ENCODE data around the gene TREML4.

TREML4 gene

GRCh38 chr6:41184761-41185160 lies 43.4 kb upstream of the TREML4 start:
- TF ChIP-seq POLR2AphosphoS5 (IDR thresholded peaks at IDR 0.05; ENCODE audit: low read depth, low read length): no peak
- no peak for TF ChIP-seq REST (IDR thresholded peaks at IDR 0.05; ENCODE audit: insufficient read depth in 1 of 2, low read depth in 2 of 2, low read length in 2 of 2)
- no peak for TF ChIP-seq FOXP2 (optimal IDR thresholded peaks at IDR 0.05; ENCODE audit: borderline replicate concordance, extremely low read depth, extremely low read length, insufficient read depth)
- TF ChIP-seq SIN3A (IDR thresholded peaks at IDR 0.05; ENCODE audit: borderline replicate concordance, insufficient read depth, low read length): no peak
- TF ChIP-seq TAF1 (IDR thresholded peaks at IDR 0.05; ENCODE audit: borderline replicate concordance, insufficient read depth, low read length): no peak

GRCh38 chr6:41186031-41186562 lies 42.1 kb upstream of the TREML4 start:
- TF ChIP-seq TAF1 (IDR thresholded peaks at IDR 0.05; ENCODE audit: borderline replicate concordance, insufficient read depth, low read length) (no peak), POLR2AphosphoS5 (IDR thresholded peaks at IDR 0.05; ENCODE audit: low read depth, low read length) (no peak), SIN3A (IDR thresholded peaks at IDR 0.05; ENCODE audit: borderline replicate concordance, insufficient read depth, low read length) (no peak), REST (IDR thresholded peaks at IDR 0.05; ENCODE audit: insufficient read depth in 1 of 2, low read depth in 2 of 2, low read length in 2 of 2) (no peak), FOXP2 (optimal IDR thresholded peaks at IDR 0.05; ENCODE audit: borderline replicate concordance, extremely low read depth, extremely low read length, insufficient read depth) (no peak)

- TF ChIP-seq TAF1 (IDR thresholded peaks at IDR 0.05; ENCODE audit: borderline replicate concordance, insufficient read depth, low read length) (no peak), FOXP2 (optimal IDR thresholded peaks at IDR 0.05; ENCODE audit: borderline replicate concordance, extremely low read depth, extremely low read length, insufficient read depth) (no peak), SIN3A (IDR thresholded peaks at IDR 0.05; ENCODE audit: borderline replicate concordance, insufficient read depth, low read length) (no peak), POLR2AphosphoS5 (IDR thresholded peaks at IDR 0.05; ENCODE audit: low read depth, low read length) (no peak), REST (IDR thresholded peaks at IDR 0.05; ENCODE audit: insufficient read depth in 1 of 2, low read depth in 2 of 2, low read length in 2 of 2) (no peak)
Observed at GRCh38 chr6:41187924-41188886, 39.9 kb upstream of the TREML4 start.

- TF ChIP-seq REST (IDR thresholded peaks at IDR 0.05; ENCODE audit: insufficient read depth in 1 of 2, low read depth in 2 of 2, low read length in 2 of 2) (no peak), SIN3A (IDR thresholded peaks at IDR 0.05; ENCODE audit: borderline replicate concordance, insufficient read depth, low read length) (no peak), TAF1 (IDR thresholded peaks at IDR 0.05; ENCODE audit: borderline replicate concordance, insufficient read depth, low read length) (no peak), FOXP2 (optimal IDR thresholded peaks at IDR 0.05; ENCODE audit: borderline replicate concordance, extremely low read depth, extremely low read length, insufficient read depth) (no peak), POLR2AphosphoS5 (IDR thresholded peaks at IDR 0.05; ENCODE audit: low read depth, low read length) (no peak)
Observed at GRCh38 chr6:41189967-41190366, 38.2 kb upstream of the TREML4 start.
